HEK293 (cell line): ENCODE results near the gene TEX38.

Experiments used
- ATF2 ChIP-seq: fragments of 450-650 bp; formaldehyde crosslinking; IDR thresholded peaks from 2 replicates; pipeline ENCODE4 v1.5.1; 2016; ENCODE audit warnings: missing biosample characterization, missing genetic modification characterization, low read depth
- CTCF ChIP-seq: fragments of 450-650 bp; formaldehyde crosslinking; IDR thresholded peaks from 2 replicates; pipeline ENCODE4 v1.5.1; 2016; ENCODE audit warnings: missing biosample characterization, missing genetic modification characterization
- OSR2 ChIP-seq: fragments of 450-650 bp; formaldehyde crosslinking; IDR thresholded peaks from 2 replicates; pipeline ENCODE4 v1.5.1; 2016; ENCODE audit warnings: missing biosample characterization, missing genetic modification characterization
- RBAK ChIP-seq: fragments of 450-650 bp; formaldehyde crosslinking; IDR thresholded peaks from 2 replicates; pipeline ENCODE4 v1.5.1; 2016; ENCODE audit warnings: missing biosample characterization, missing genetic modification characterization
- ZNF23 ChIP-seq: fragments of 450-650 bp; formaldehyde crosslinking; IDR thresholded peaks from 2 replicates; pipeline ENCODE4 v1.5.1; 2016; ENCODE audit warnings: missing biosample characterization, missing genetic modification characterization, borderline replicate concordance
- ZNF501 ChIP-seq: fragments of 450-650 bp; formaldehyde crosslinking; IDR thresholded peaks from 2 replicates; pipeline ENCODE4 v1.5.1; 2016; ENCODE audit warnings: missing biosample characterization, missing genetic modification characterization
- ZNF510 ChIP-seq: fragments of 450-650 bp; formaldehyde crosslinking; IDR thresholded peaks from 2 replicates; pipeline ENCODE4 v1.5.1; 2018; ENCODE audit warnings: mild to moderate bottlenecking, missing genetic modification characterization, missing biosample characterization; ENCODE audit not compliant: insufficient replicate concordance
- ZNF558 ChIP-seq: fragments of 450-650 bp; formaldehyde crosslinking; IDR thresholded peaks from 2 replicates; pipeline ENCODE4 v1.5.1; 2016; ENCODE audit warnings: missing biosample characterization, missing genetic modification characterization
- ZNF707 ChIP-seq: fragments of 450-650 bp; formaldehyde crosslinking; IDR thresholded peaks from 2 replicates; pipeline ENCODE4 v1.5.1; 2016; ENCODE audit warnings: missing biosample characterization, missing genetic modification characterization
- ZNF843 ChIP-seq: fragments of 450-650 bp; formaldehyde crosslinking; IDR thresholded peaks from 2 replicates; pipeline ENCODE4 v1.5.1; 2016; ENCODE audit warnings: missing biosample characterization, missing genetic modification characterization

- no peak for TF ChIP-seq ZNF501
- TF ChIP-seq RBAK: no peak
- no peak for TF ChIP-seq ZNF23 (tag by site-specific recombination)
- no peak for TF ChIP-seq ATF2
- no peak for TF ChIP-seq ZNF510 (tag by site-specific recombination)
- no peak for TF ChIP-seq ZNF843 (tag by site-specific recombination)
- TF ChIP-seq ZNF558 (tag by site-specific recombination): no peak
- TF ChIP-seq ZNF707: no peak
- no peak for TF ChIP-seq OSR2 (tag by site-specific recombination)
- TF ChIP-seq CTCF (tag by site-specific recombination): no peak
Measured at GRCh38 chr1:46699666-46700065, 28.0 kb downstream of the TEX38 start.
